ENCODE results near the gene CEP57L1. TPM values are rescaled to one million over a fixed set of nuclear protein-coding genes. Genes with fewer than 3 reads are reported as not detected.
"Not testable (repeated sequence)": the region's sequence is repeated elsewhere in the genome, so short reads cannot be mapped to it uniquely, and the experiment has no call there.

Gene CEP57L1
- total and polyA plus RNA-seq, 12 donors, result 8.6 to 29.6 (median 14.2) TPM

- peaks cover 0 to 41% of the 10 kb centered on the region in 2 donors for H3K4me1 ChIP-seq (replicated peaks in 1 of 2)
Observed at GRCh38 chr6:109083657-109084056, 11.7 kb upstream of the CEP57L1 start.

GRCh38 chr6:109084146-109084545 is 11.2 kb upstream of the CEP57L1 start:
- H3K4me3 ChIP-seq; DNase-seq; H3K27ac ChIP-seq; H3K9me3 ChIP-seq (replicated peaks in 1 of 3); intact Hi-C loops (cut with DNase I); H3K36me3 ChIP-seq (replicated peaks in 1 of 2); H3K27me3 ChIP-seq: not testable (repeated sequence)
- peaks cover 0 to 39% of the 10 kb centered on the region in 2 donors for H3K4me1 ChIP-seq (replicated peaks in 1 of 2)
- 91 to 95% (median 94%) methylated on average over 8 of the region's 8 CpGs for WGBS, 4 donors

More at GRCh38 chr6:109083657-109084056, 11.7 kb upstream of the CEP57L1 start:
- TF ChIP-seq POLR2A (IDR thresholded peaks at IDR 0.05) (no peak), CTCF (IDR thresholded peaks at IDR 0.05) (no peak)
- no peaks in the 10 kb centered on the region for H3K9me3 ChIP-seq (replicated peaks in 1 of 3)
- no peak for DNase-seq
- no peak overlapping the region for H3K27ac ChIP-seq
- intact Hi-C loops (cut with DNase I), result no loop called here
- H3K36me3 ChIP-seq (replicated peaks in 1 of 2), result no peaks in the 10 kb centered on the region
- H3K27me3 ChIP-seq, result no peaks in the 10 kb centered on the region
- WGBS, 4 donors, result 76 to 85% (median 78%) methylated on average over 1 of the region's 1 CpG
- no peak overlapping the region for H3K4me3 ChIP-seq

- peak overlapping the region in 1 of 5 donors; percentile 0 for H3K27ac ChIP-seq
- peaks cover 12 to 36% of the 10 kb centered on the region in 2 donors for H3K4me1 ChIP-seq (replicated peaks in 1 of 2)
- no peaks in the 10 kb centered on the region for H3K36me3 ChIP-seq (replicated peaks in 1 of 2)
- no peak for DNase-seq
- WGBS, 4 donors, result 61 to 65% (median 64%) methylated on average over 5 of the region's 5 CpGs
- TF ChIP-seq POLR2A (IDR thresholded peaks at IDR 0.05) (no peak), CTCF (IDR thresholded peaks at IDR 0.05) (no peak)
- no peak overlapping the region for H3K4me3 ChIP-seq
- intact Hi-C loops (cut with DNase I), result no loop called here
- H3K9me3 ChIP-seq (replicated peaks in 1 of 3), result no peaks in the 10 kb centered on the region
- no peaks in the 10 kb centered on the region for H3K27me3 ChIP-seq
Observed at GRCh38 chr6:109087661-109088264, 7.5 kb upstream of the CEP57L1 start.

GRCh38 chr6:109088995-109089394 is 6.3 kb upstream of the CEP57L1 start:
- Histone ChIP-seq H3K27me3 (no peaks in the 10 kb centered on the region), H3K9me3 (replicated peaks in 1 of 3) (no peaks in the 10 kb centered on the region), H3K4me1 (replicated peaks in 1 of 2) (peaks cover 12 to 38% of the 10 kb centered on the region in 2 donors), H3K36me3 (replicated peaks in 1 of 2) (no peaks in the 10 kb centered on the region), H3K4me3 (no peak overlapping the region), H3K27ac (no peak overlapping the region)
- intact Hi-C loops (cut with DNase I), result no loop called here
- TF ChIP-seq POLR2A (IDR thresholded peaks at IDR 0.05) (no peak), CTCF (IDR thresholded peaks at IDR 0.05) (no peak)
- 85 to 90% (median 88%) methylated on average over 1 of the region's 1 CpG for WGBS, 4 donors
- no peak for DNase-seq

All from adrenal gland (tissue), 12 donors.